Stomach (tissue), 9 donors: Measurements from ENCODE around the gene RRAS2. TPM values are rescaled to one million over a fixed set of nuclear protein-coding genes. Genes with fewer than 3 reads are reported as not detected.

Source experiments
- DNase-seq, 2 donors: peaks; one replicate each; pipeline versions ENCODE4 v3.0.0 to v3.0.0-alpha.2; 2013 to 2019
- H3K27ac ChIP-seq, 5 donors: fragments of 200-600 bp in 4 of 5; sonication (generic) in 4 of 5; one replicate each; pipeline ENCODE4 v1.5.1; 2013 to 2019; ENCODE audit warnings: mild to moderate bottlenecking in 1 of 5, moderate library complexity in 1 of 5
- H3K27me3 ChIP-seq, 3 donors: fragments of 200-600 bp; sonication (generic); one replicate each; pipeline ENCODE4 v1.5.1; 2017 to 2019; ENCODE audit warnings: mixed run types in 1 of 3
- H3K36me3 ChIP-seq, 4 donors: fragments of 200-600 bp; sonication (generic); 1 replicate in 3 of 4; 2 replicates in 1 of 4; pipeline ENCODE4 v1.5.1; 2016 to 2019
- H3K4me1 ChIP-seq, 4 donors: fragments of 200-600 bp; sonication (generic); one replicate each; pipeline ENCODE4 v1.5.1; 2016 to 2019
- H3K4me3 ChIP-seq, 4 donors: fragments of 200-600 bp; sonication (generic) in 3 of 4; one replicate each; pipeline ENCODE4 v1.5.1; 2016 to 2019; ENCODE audit warnings: mild to moderate bottlenecking in 1 of 4
- H3K9me3 ChIP-seq, 4 donors: fragments of 200-600 bp; sonication (generic); one replicate each; pipeline ENCODE4 v1.5.1; 2016 to 2019
- EP300 ChIP-seq: sonication (generic); formaldehyde crosslinking; IDR thresholded peaks from one replicate; pipeline ENCODE4 v1.6.1; 2017; ENCODE audit warnings: antibody characterized with exemption
- POLR2A ChIP-seq, 4 donors: fragments of 450-650 bp; IDR thresholded peaks; one replicate each; pipeline ENCODE4 v1.6.1; 2016; ENCODE audit warnings: antibody characterized with exemption in 4 of 4, control low read depth in 2 of 4, mild to moderate bottlenecking in 1 of 4, moderate library complexity in 1 of 4
- POLR2AphosphoS5 ChIP-seq, 3 donors: sonication (generic); formaldehyde crosslinking; IDR thresholded peaks; one replicate each; pipeline ENCODE4 v1.6.1; 2016; ENCODE audit warnings: antibody characterized with exemption in 3 of 3
- WGBS, 5 donors: extraction: QIAGEN DNeasy Blood & Tissue Kit in 3 of 5; methylation state at CpG; one replicate each; pipeline versions ENCODE4 v1.1.5 to v1.1.7; 2013 to 2018; 5-methylcytosine and 5-hydroxymethylcytosine counted together
- intact Hi-C: fragments of 100-400 bp; cut with DNase I; formaldehyde crosslinking; loops from one replicate; pipeline ENCODE4 v1.15.1; 2023; ENCODE audit warnings: low total_unique reads
- polyA plus RNA-seq, 3 donors: library from polyadenylated mRNA; stranded (reverse); fragments of 200-250 nt; gene quantifications; one replicate each; pipeline ENCODE4 v1.2.3, GENCODE V29; 2013
- total RNA-seq, 5 donors: library from RNA; depleted of rRNA; stranded (reverse); fragments of >200 nt; gene quantifications; one replicate each; pipeline versions ENCODE4 v1.1.0 to v1.2.3, GENCODE V29; 2014 to 2016
- TF ChIP-seq, protein P1 (sequence below), 7 experiments: fragments of 450-650 bp in 4 of 7; fragments of 200-600 bp in 3 of 7; sonication (generic) in 3 of 7; IDR thresholded peaks; one replicate each; pipeline ENCODE4 v1.5.1; 2016 to 2019; ENCODE audit warnings: antibody characterized with exemption in 7 of 7, control low read depth in 2 of 7, mild to moderate bottlenecking in 1 of 7
- donor health status: healthy with polysubstance abuse.
- donor health status: Bipolar disorder and iron deficiency.
- donor health status: healthy.

RRAS2 gene
- total and polyA plus RNA-seq, 8 donors: 1.2 to 65.0 (median 19.3) TPM

DNA sequence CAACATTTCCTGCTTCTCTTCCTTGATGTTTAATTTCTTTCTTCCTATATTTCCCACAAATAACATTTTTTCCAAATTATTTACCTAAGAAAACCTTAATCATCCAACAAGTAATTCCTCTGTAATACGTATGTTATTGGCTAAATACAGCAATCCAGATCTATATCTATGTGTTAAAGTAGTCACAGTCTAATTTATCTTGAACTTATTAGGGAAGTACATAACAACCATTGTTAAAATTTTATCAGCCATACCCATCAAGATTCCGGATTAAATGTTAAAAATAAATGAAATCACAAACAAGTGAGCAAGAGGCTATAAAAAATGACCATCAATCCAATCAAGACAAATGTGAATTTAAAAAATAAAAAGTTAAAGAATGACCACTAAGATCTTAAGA lies 36.5 kb downstream of the RRAS2 start:
- Histone ChIP-seq H3K36me3 (no peaks in the 10 kb centered on the region), H3K27me3 (no peaks in the 10 kb centered on the region), H3K4me1 (peaks cover 9 to 34% (median 23%) of the 10 kb centered on the region in 4 donors), H3K9me3 (no peaks in the 10 kb centered on the region), H3K4me3 (no peak overlapping the region), H3K27ac (no peak overlapping the region)
- TF ChIP-seq, protein P1, sequence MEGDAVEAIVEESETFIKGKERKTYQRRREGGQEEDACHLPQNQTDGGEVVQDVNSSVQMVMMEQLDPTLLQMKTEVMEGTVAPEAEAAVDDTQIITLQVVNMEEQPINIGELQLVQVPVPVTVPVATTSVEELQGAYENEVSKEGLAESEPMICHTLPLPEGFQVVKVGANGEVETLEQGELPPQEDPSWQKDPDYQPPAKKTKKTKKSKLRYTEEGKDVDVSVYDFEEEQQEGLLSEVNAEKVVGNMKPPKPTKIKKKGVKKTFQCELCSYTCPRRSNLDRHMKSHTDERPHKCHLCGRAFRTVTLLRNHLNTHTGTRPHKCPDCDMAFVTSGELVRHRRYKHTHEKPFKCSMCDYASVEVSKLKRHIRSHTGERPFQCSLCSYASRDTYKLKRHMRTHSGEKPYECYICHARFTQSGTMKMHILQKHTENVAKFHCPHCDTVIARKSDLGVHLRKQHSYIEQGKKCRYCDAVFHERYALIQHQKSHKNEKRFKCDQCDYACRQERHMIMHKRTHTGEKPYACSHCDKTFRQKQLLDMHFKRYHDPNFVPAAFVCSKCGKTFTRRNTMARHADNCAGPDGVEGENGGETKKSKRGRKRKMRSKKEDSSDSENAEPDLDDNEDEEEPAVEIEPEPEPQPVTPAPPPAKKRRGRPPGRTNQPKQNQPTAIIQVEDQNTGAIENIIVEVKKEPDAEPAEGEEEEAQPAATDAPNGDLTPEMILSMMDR (IDR thresholded peaks at IDR 0.05): no peak
- TF ChIP-seq POLR2A (IDR thresholded peaks at IDR 0.05): no peak
- 50 to 73% (median 62%) methylated on average over 2 of the region's 2 CpGs for WGBS, 5 donors
- DNase-seq: no peak
- intact Hi-C loops: no loop called here

DNA sequence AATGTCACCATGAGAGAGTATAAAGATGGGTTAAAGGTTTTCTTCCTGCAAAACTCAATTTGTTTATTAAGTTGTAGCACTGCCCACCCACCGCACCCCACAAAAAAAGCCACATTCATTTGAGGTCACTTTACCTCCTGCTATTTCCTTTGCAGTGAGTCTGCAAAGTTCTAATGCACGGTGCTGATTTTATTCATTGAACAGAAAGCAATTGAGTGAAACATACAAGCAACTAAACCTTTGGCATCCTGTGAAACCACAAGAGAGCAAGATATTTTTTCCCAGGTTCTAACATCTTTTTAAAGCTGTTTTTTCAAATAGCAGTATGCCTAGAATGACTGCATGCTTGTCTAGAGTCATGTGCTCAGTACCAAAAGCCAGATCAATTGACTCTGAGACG lies 39.0 kb downstream of the RRAS2 start:
- DNase-seq: no peak
- TF ChIP-seq POLR2A (IDR thresholded peaks at IDR 0.05): no peak
- TF ChIP-seq EP300: no peak
- no peak for TF ChIP-seq POLR2AphosphoS5 (IDR thresholded peaks at IDR 0.05)
- TF ChIP-seq, protein P1 (IDR thresholded peaks at IDR 0.05): no peak
- H3K27ac ChIP-seq: no peak overlapping the region
- no peaks in the 10 kb centered on the region for H3K36me3 ChIP-seq
- no peak overlapping the region for H3K4me3 ChIP-seq
- H3K4me1 ChIP-seq: peaks cover 9 to 35% (median 21%) of the 10 kb centered on the region in 4 donors
- intact Hi-C loops: no loop called here
- no peaks in the 10 kb centered on the region for H3K27me3 ChIP-seq
- WGBS, 5 donors: 43 to 62% (median 53%) methylated on average over 3 of the region's 3 CpGs
- H3K9me3 ChIP-seq: no peaks in the 10 kb centered on the region

DNA sequence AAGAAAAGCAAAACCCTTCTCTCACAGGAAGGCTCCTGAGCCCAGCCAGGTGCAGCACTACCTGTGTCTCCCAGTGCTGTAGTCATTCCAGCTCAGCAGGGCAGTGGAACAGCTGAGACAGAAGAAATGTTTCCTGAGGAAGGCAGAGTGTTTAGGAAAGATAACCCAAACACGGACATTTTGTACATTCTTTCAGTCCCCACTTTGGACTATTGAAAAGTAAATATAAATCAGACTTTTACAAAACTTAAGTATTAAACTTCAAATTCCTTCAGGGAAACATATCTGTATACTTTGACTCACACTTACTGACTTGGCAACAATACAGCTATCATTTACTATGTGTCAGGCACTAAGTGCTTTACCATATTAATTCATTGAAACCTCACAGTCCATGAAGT lies 40.4 kb downstream of the RRAS2 start:
- H3K27me3 ChIP-seq: no peaks in the 10 kb centered on the region
- WGBS, 5 donors: 13 to 33% (median 24%) methylated on average over 1 of the region's 1 CpG
- TF ChIP-seq POLR2A (IDR thresholded peaks at IDR 0.05): no peak

DNA sequence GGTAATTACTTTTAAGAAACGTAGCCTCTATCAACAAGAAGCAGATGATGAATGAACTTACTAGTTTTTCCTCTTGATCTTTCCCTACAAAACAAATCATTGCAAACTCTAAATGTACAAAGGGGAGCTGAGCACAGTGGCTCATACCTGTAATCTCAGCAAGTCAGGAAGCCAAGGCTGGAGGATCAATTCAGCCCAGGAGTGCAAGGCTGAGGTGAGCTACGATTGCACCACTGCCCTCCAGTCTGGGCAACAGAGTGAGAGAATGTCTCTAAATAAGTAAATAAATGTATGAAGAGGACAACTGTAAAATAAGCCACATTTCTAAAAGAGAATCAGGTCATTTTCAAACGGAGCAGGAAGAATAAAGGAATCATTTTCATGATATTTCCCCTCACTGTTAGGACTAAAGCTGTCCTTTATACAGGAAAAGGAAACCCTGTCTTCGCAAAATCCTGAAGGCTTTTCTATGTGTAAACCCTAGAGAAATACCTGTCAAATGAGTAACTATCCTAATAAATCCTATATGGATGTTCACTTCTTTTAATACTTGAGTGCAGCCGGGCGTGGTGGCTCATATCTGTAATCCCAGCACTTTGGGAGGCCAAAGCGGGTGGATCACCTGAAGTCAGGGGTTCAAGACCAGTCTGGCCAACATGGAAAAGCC lies 41.2 kb downstream of the RRAS2 start:
- Histone ChIP-seq H3K27ac (no peak overlapping the region), H3K27me3 (no peaks in the 10 kb centered on the region), H3K36me3 (no peaks in the 10 kb centered on the region), H3K9me3 (no peaks in the 10 kb centered on the region), H3K4me3 (no peak overlapping the region), H3K4me1 (peaks cover 13 to 51% (median 32%) of the 10 kb centered on the region in 4 donors)
- no peak for DNase-seq
- WGBS, 5 donors: 80 to 85% (median 83%) methylated on average over 7 of the region's 7 CpGs
- intact Hi-C loops: no loop called here
- TF ChIP-seq POLR2A (IDR thresholded peaks at IDR 0.05): no peak
- TF ChIP-seq EP300: no peak
- TF ChIP-seq, protein P1 (IDR thresholded peaks at IDR 0.05): no peak
- no peak for TF ChIP-seq POLR2AphosphoS5 (IDR thresholded peaks at IDR 0.05)

More for the DNA sequence above, 40.4 kb downstream of the RRAS2 start:
- Histone ChIP-seq H3K4me1 (peaks cover 11 to 43% (median 26%) of the 10 kb centered on the region in 4 donors), H3K27ac (no peak overlapping the region), H3K36me3 (no peaks in the 10 kb centered on the region), H3K9me3 (no peaks in the 10 kb centered on the region), H3K4me3 (no peak overlapping the region)
- no peak for DNase-seq
- intact Hi-C loops: no loop called here

DNA sequence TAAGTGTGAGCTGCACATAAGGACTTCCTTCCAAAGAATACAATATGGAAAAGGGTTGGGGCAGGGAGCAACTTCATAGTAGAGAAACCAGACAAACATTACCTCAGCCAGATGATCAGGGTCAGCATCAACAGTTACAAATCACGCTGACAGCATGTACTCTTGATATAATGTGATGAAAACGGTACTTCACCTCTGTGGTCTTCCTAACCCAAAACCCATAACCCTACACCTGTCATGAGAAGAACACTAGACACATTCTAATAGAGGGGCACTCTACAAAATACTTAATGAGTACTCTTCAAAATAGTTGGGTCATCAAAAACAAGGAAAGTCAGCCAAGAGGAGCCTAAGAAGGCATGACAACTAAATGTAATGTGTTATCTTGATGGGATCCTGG lies 43.9 kb downstream of the RRAS2 start:
- WGBS, 5 donors: 86 to 93% (median 89%) methylated on average over 2 of the region's 2 CpGs
- Histone ChIP-seq H3K9me3 (no peaks in the 10 kb centered on the region), H3K27me3 (no peaks in the 10 kb centered on the region), H3K27ac (no peak overlapping the region), H3K36me3 (no peaks in the 10 kb centered on the region), H3K4me1 (peaks cover 19 to 72% (median 48%) of the 10 kb centered on the region in 4 donors), H3K4me3 (no peak overlapping the region)
- TF ChIP-seq, protein P1 (IDR thresholded peaks at IDR 0.05): no peak
- TF ChIP-seq POLR2A (IDR thresholded peaks at IDR 0.05): no peak
- TF ChIP-seq POLR2AphosphoS5 (IDR thresholded peaks at IDR 0.05): no peak
- no peak for TF ChIP-seq EP300
- no peak for DNase-seq
- intact Hi-C loops: no loop called here
